ENCODE results near the gene HIPK4. TPM values are rescaled to one million over a fixed set of nuclear protein-coding genes. Genes with fewer than 3 reads are reported as not detected.
"Not testable (repeated sequence)": the region's sequence is repeated elsewhere in the genome, so short reads cannot be mapped to it uniquely, and the experiment has no call there.

Gene HIPK4
- total RNA-seq (2014; rRNA removed; shearing (Covaris generic)) (0.43 TPM in 1 of 2 replicates, not detected in the other), polyA plus RNA-seq (2016; fragmentation: Nextera tagmentation; extraction: Ambion mirVana) (0.08 and 0.19 TPM in 2 replicates)

GRCh38 chr19:40390084-40390742 is at the start of gene HIPK4:
Gene HIPK4, minus strand, starts transcription at chr19:40390181. Its CDS starts 279 bp downstream, at chr19:40389902.
- WGBS, 2 experiments (ENCODE audit: low coverage in 1 of 2, low lambda C conversion rate in 2 of 2, missing lambda C conversion rate in 2 of 2): 75 to 76% methylated on average over 10 of the region's 10 CpGs

GRCh38 chr19:40438284-40438683 is 48.3 kb upstream of the HIPK4 start:
- WGBS, 2 experiments (ENCODE audit: low coverage in 1 of 2, low lambda C conversion rate in 2 of 2, missing lambda C conversion rate in 2 of 2): 82 to 87% methylated on average over 3 of the region's 3 CpGs
- Histone ChIP-seq H3K36me3 (ENCODE audit: low read depth) (peaks cover 15% of the 10 kb centered on the region; the same call in 1 of the 2 replicates), H3K27ac (no peak overlapping the region), H3K4me1 (ENCODE audit: insufficient read depth) (peaks cover 19% of the 10 kb centered on the region; the same call in 1 of the 2 replicates), H3K27me3 (replicated peaks; ENCODE audit: insufficient read depth) (no peaks in the 10 kb centered on the region), H3K9me3 (ENCODE audit: low read depth) (no peaks in the 10 kb centered on the region), H3K9ac (no peak overlapping the region), H3K79me2 (ENCODE audit: insufficient read depth) (peaks cover 36% of the 10 kb centered on the region), H3K4me3 (no peak overlapping the region), H2AFZ (no peak overlapping the region), H4K20me1 (ENCODE audit: insufficient read depth) (no peaks in the 10 kb centered on the region), H3K4me2 (ENCODE audit: unreplicated experiment) (no peak overlapping the region), H3F3A (ENCODE audit: insufficient read depth) (peaks cover 48% of the 10 kb centered on the region), H3K9me2 (ENCODE audit: insufficient read depth) (no peaks in the 10 kb centered on the region)
- TF ChIP-seq EZH2phosphoT487 (IDR thresholded peaks at IDR 0.05; ENCODE audit: insufficient read depth, low read depth) (no peak), EZH2 (IDR thresholded peaks at IDR 0.05; ENCODE audit: insufficient read depth, poor library complexity, severe bottlenecking) (no peak)
- DNase-seq: no peak
- in situ Hi-C loops (cut with MboI): no loop called here

More at GRCh38 chr19:40390084-40390742, at the start of gene HIPK4:
- no peaks in the 10 kb centered on the region for H3K27me3 ChIP-seq (replicated peaks; ENCODE audit: insufficient read depth)
- no peaks in the 10 kb centered on the region for H3K36me3 ChIP-seq (ENCODE audit: low read depth)
- H3F3A ChIP-seq (ENCODE audit: insufficient read depth): no peaks in the 10 kb centered on the region
- H3K4me2 ChIP-seq (ENCODE audit: unreplicated experiment): no peak within 1 kb of the TSS
- H3K4me1 ChIP-seq (ENCODE audit: insufficient read depth): no peaks in the 10 kb centered on the region
- H4K20me1 ChIP-seq (ENCODE audit: insufficient read depth): no peaks in the 10 kb centered on the region
- no peak within 1 kb of the TSS for H2AFZ ChIP-seq
- H3K27ac ChIP-seq: no peak within 1 kb of the TSS
- no peak for TF ChIP-seq EZH2 (IDR thresholded peaks at IDR 0.05; ENCODE audit: insufficient read depth, poor library complexity, severe bottlenecking)
- TF ChIP-seq EZH2phosphoT487 (IDR thresholded peaks at IDR 0.05; ENCODE audit: insufficient read depth, low read depth): no peak
- no peaks in the 10 kb centered on the region for H3K9me2 ChIP-seq (ENCODE audit: insufficient read depth)
- H3K4me3 ChIP-seq: no peak within 1 kb of the TSS
- H3K9ac ChIP-seq: no peak within 1 kb of the TSS
- DNase-seq: no peak
- no peaks in the 10 kb centered on the region for H3K9me3 ChIP-seq (ENCODE audit: low read depth)
- in situ Hi-C loops (cut with MboI): no loop called here
- no peaks in the 10 kb centered on the region for H3K79me2 ChIP-seq (ENCODE audit: insufficient read depth)

GRCh38 chr19:40433391-40434216 is 43.6 kb upstream of the HIPK4 start:
- Histone ChIP-seq H2AFZ (peak overlapping the region; percentile 86), H3K27ac (peak overlapping the region; percentile 97), H3K79me2 (ENCODE audit: insufficient read depth) (peaks cover 12% of the 10 kb centered on the region; the same call in 1 of the 2 replicates), H3K4me2 (ENCODE audit: unreplicated experiment) (peak overlapping the region; percentile 97), H3K9me3 (ENCODE audit: low read depth) (no peaks in the 10 kb centered on the region), H3K4me3 (peak overlapping the region; percentile 73), H3K4me1 (ENCODE audit: insufficient read depth) (peaks cover 16% of the 10 kb centered on the region), H3K9ac (peak overlapping the region; percentile 96), H4K20me1 (ENCODE audit: insufficient read depth) (no peaks in the 10 kb centered on the region), H3K36me3 (ENCODE audit: low read depth) (no peaks in the 10 kb centered on the region), H3K27me3 (replicated peaks; ENCODE audit: insufficient read depth) (no peaks in the 10 kb centered on the region), H3F3A (ENCODE audit: insufficient read depth) (peaks cover 37% of the 10 kb centered on the region), H3K9me2 (ENCODE audit: insufficient read depth) (no peaks in the 10 kb centered on the region)
- WGBS, 2 experiments (ENCODE audit: low coverage in 1 of 2, low lambda C conversion rate in 2 of 2, missing lambda C conversion rate in 2 of 2): 0 to 1% methylated on average over 16 to 31 of the region's 50 CpGs
- no peak for TF ChIP-seq EZH2 (IDR thresholded peaks at IDR 0.05; ENCODE audit: insufficient read depth, poor library complexity, severe bottlenecking)
- in situ Hi-C loops (cut with MboI): no loop called here
- DNase-seq: peak; percentile 96

DNA sequence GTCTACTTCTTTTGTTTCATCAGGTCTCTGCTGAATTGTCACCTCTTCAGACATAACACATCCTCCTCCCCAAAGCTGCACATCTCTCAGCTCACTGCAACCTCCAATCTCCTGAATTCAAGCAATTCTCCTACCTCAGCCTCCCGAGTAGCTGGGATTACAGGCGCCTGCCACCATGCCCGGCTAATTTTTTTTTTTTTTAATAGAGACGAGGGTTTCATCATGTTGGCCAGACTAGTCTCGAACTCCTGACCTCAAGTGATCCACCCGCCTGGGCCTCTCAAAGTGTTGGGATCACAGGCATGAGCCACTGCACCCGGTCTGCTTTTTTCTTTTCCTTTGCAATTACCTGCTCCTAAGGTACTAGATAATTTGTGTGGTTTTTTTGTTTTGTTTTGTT is 42.8 kb upstream of the HIPK4 start:
- H3K9me3 ChIP-seq (ENCODE audit: low read depth); H3K9me2 ChIP-seq (ENCODE audit: insufficient read depth); H3K36me3 ChIP-seq (ENCODE audit: low read depth); H4K20me1 ChIP-seq (ENCODE audit: insufficient read depth); H3K27me3 ChIP-seq (replicated peaks; ENCODE audit: insufficient read depth); in situ Hi-C loops (cut with MboI): not testable (repeated sequence)
- Histone ChIP-seq H3K4me3 (peak overlapping the region; percentile 73), H3K4me1 (ENCODE audit: insufficient read depth) (peaks cover 16% of the 10 kb centered on the region), H3F3A (ENCODE audit: insufficient read depth) (peaks cover 37% of the 10 kb centered on the region), H2AFZ (peak overlapping the region; percentile 86), H3K79me2 (ENCODE audit: insufficient read depth) (peaks cover 12% of the 10 kb centered on the region; the same call in 1 of the 2 replicates), H3K27ac (peak overlapping the region; percentile 97), H3K9ac (peak overlapping the region; percentile 96), H3K4me2 (ENCODE audit: unreplicated experiment) (peak overlapping the region; percentile 97)
- 11 to 13% methylated on average over 7 of the region's 7 CpGs for WGBS, 2 experiments (ENCODE audit: low coverage in 1 of 2, low lambda C conversion rate in 2 of 2, missing lambda C conversion rate in 2 of 2)
- DNase-seq: peak; percentile 18
